Kidney (tissue), 14 donors: ENCODE measurements around the gene SIK3. TPM values are rescaled to one million over a fixed set of nuclear protein-coding genes. Genes with fewer than 3 reads are reported as not detected.
A peak's percentile ranks its signal among the peaks of the same experiment; 100 is the strongest.

Source experiments
- DNase-seq, 5 donors: peaks; one replicate each; pipeline ENCODE4 v3.0.0-alpha.2; 2013 to 2020
- FAIRE-seq: peaks from 2 replicates; lab custom pipeline; 2012; peaks lifted over from hg19 to GRCh38; lab: Jason Lieb, UNC
- H3K27ac ChIP-seq, 2 donors: one replicate each; pipeline ENCODE4 v1.7.0; 2013; ENCODE audit warnings: low read depth in 2 of 2, low read length in 2 of 2, inconsistent platforms in 1 of 2
- H3K27me3 ChIP-seq: one replicate; pipeline ENCODE4 v1.7.1; 2013; ENCODE audit warnings: low read length, inconsistent platforms; ENCODE audit not compliant: control insufficient read depth, insufficient read depth
- H3K36me3 ChIP-seq, 3 donors: one replicate each; pipeline versions ENCODE4 v1.7.0 to v1.7.1; 2013; ENCODE audit warnings: low read length in 3 of 3, control low read depth in 1 of 3, inconsistent platforms in 1 of 3; ENCODE audit not compliant: insufficient read depth in 3 of 3, control insufficient read depth in 2 of 3
- H3K4me1 ChIP-seq, 3 donors: one replicate each; pipeline versions ENCODE4 v1.7.0 to v1.7.1; 2013; ENCODE audit warnings: low read length in 3 of 3, inconsistent platforms in 1 of 3, low read depth in 1 of 3; ENCODE audit not compliant: control insufficient read depth in 2 of 3, insufficient read depth in 2 of 3
- H3K4me3 ChIP-seq, 3 donors: one replicate each; pipeline versions ENCODE4 v1.7.0 to v1.8.1; 2013; ENCODE audit warnings: low read length in 3 of 3, control low read depth in 1 of 3, inconsistent platforms in 1 of 3
- H3K9ac ChIP-seq, 3 donors: one replicate each; pipeline versions ENCODE4 v1.7.0 to v1.7.1; 2013; ENCODE audit warnings: low read length in 3 of 3, control low read depth in 1 of 3, inconsistent platforms in 1 of 3
- H3K9me3 ChIP-seq, 3 donors: one replicate each; pipeline versions ENCODE4 v1.7.0 to v1.7.1; 2013; ENCODE audit warnings: low read length in 3 of 3, control low read depth in 1 of 3, inconsistent platforms in 1 of 3; ENCODE audit not compliant: control insufficient read depth in 2 of 3, insufficient read depth in 1 of 3
- intact Hi-C: fragments of 100-400 bp; cut with DNase I; formaldehyde crosslinking; loops from one replicate; pipeline ENCODE4 v1.11.1; 2022
- polyA plus RNA-seq: library from polyadenylated mRNA; stranded (reverse); fragments of 350-450 nt; fragmentation: Illumina TruSeq; extraction: RNeasy Lipid Tissue Mini Kit (QIAGEN cat#74804); gene quantifications from one replicate; pipeline ENCODE4 v1.2.3, GENCODE V29; 2014; ENCODE audit warnings: low read depth, low replicate concordance; ENCODE audit not compliant: insufficient read depth
- total RNA-seq: library from RNA; stranded (reverse); fragmentation: NEBNext Ultra II Directional; extraction: Animal tissue kit (Norgen Biotek cat#: 25700); gene quantifications from one replicate; pipeline ENCODE4 v1.2.1, GENCODE V29; 2021
- TF ChIP-seq, protein P1 (sequence below): IDR thresholded peaks from 3 replicates; pipeline ENCODE4 v1.5.1; 2012; ENCODE audit warnings: mild to moderate bottlenecking, moderate library complexity, borderline replicate concordance; ENCODE audit not compliant: insufficient read depth; ENCODE audit errors: extremely low read depth
- donor health status: control.
- donor health status: control.
- donor health status: control.
- donor health status: control.
- donor health status: control.
- donor health status: DM: yes; HTN: yes; CAD: no.
- donor health status: Normal renal cell carcinoma (clear cell type).

The SIK3 gene
- total and polyA plus RNA-seq, 2 donors from 2014 or later, result 12.3 to 50.7 TPM

DNA sequence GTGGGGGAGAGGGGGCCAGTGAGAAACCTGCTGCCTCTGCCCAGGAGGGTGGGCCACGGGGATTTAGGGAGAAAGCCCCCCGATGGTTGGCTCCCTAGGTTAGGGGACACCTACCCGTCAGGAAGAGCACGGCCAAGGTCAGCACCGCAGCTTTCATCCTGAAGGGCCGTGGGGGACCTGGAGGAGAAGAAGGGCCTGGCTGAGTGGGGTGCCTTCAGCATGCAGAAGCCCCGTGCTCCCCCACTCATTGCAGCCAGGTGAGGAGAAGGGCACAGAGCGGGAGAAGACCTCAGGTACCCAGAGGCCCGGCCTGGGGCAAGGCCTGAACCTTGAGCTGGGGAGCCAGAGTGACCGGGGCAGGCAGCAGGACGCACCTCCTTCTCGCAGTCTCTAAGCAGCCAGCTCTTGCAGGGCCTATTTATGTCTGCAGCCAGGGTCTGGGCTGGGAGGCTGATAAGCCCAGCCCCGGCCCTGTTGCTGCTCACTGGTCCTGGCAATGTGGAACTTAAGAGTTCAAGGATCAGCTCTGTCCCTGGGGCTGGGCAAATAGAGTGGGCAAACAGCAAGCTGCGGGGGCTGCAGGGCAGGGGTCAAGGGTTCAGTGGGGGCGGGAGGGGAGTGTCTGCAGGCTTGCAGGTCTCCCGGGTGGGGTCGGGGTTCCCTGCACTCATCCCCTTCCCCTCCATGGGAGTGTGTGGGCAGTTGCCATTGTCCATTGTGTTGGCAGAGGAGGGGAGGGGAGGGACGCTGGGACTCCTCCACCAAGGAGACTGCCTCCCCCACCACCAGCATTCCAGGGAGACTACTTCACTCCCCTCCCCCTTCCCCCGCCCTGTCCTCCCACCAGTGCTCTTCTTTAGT, 260.8 kb downstream of the SIK3 start, which contains the start of gene APOA1:
Gene APOA1 (minus strand): TSS at position 392 of the 861 bp plus-strand sequence. CDS start 235 bp downstream, at position 157.
- no peak for FAIRE-seq
- H3K27ac ChIP-seq, result no peak within 1 kb of the TSS
- no peak within 1 kb of the TSS for H3K9ac ChIP-seq
- no peaks in the 10 kb centered on the region for H3K36me3 ChIP-seq
- peak in 4 of 5 donors; percentile 55 to 84 (median 68) for DNase-seq
- TF ChIP-seq, protein P1, sequence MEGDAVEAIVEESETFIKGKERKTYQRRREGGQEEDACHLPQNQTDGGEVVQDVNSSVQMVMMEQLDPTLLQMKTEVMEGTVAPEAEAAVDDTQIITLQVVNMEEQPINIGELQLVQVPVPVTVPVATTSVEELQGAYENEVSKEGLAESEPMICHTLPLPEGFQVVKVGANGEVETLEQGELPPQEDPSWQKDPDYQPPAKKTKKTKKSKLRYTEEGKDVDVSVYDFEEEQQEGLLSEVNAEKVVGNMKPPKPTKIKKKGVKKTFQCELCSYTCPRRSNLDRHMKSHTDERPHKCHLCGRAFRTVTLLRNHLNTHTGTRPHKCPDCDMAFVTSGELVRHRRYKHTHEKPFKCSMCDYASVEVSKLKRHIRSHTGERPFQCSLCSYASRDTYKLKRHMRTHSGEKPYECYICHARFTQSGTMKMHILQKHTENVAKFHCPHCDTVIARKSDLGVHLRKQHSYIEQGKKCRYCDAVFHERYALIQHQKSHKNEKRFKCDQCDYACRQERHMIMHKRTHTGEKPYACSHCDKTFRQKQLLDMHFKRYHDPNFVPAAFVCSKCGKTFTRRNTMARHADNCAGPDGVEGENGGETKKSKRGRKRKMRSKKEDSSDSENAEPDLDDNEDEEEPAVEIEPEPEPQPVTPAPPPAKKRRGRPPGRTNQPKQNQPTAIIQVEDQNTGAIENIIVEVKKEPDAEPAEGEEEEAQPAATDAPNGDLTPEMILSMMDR, result no peak
- H3K4me1 ChIP-seq, result peaks cover 0 to 8% (median 6%) of the 10 kb centered on the region in 3 donors
- H3K4me3 ChIP-seq, result no peak within 1 kb of the TSS
- no peaks in the 10 kb centered on the region for H3K27me3 ChIP-seq
- no peaks in the 10 kb centered on the region for H3K9me3 ChIP-seq
- intact Hi-C loops, result no loop called here

DNA sequence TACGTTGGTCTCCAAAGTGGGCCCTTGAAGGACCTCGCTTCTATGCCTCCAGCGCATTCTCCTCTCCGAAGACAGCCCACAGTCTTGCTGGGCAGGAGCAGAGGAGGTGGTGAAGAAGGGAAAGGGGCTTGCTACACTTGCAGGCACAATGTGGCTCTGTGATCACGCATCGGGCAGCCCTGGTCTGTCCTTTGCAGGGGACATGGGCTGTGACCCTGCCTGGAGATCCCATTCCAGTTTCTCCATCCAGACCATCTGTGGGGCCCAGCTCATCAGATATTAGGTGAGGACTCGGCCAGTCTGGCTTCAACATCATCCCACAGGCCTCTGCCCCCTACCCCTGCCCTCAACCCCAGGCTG, 261.6 kb downstream of the SIK3 start:
- no peak for FAIRE-seq
- no peak overlapping the region for H3K4me3 ChIP-seq
- H3K9ac ChIP-seq, result no peak overlapping the region
- H3K36me3 ChIP-seq, result no peaks in the 10 kb centered on the region
- DNase-seq, result no peak
- H3K27me3 ChIP-seq, result no peaks in the 10 kb centered on the region
- intact Hi-C loops, result no loop called here
- H3K9me3 ChIP-seq, result no peaks in the 10 kb centered on the region
- no peak overlapping the region for H3K27ac ChIP-seq
- TF ChIP-seq, protein P1, result no peak
- peaks cover 0 to 8% (median 6%) of the 10 kb centered on the region in 3 donors for H3K4me1 ChIP-seq

DNA sequence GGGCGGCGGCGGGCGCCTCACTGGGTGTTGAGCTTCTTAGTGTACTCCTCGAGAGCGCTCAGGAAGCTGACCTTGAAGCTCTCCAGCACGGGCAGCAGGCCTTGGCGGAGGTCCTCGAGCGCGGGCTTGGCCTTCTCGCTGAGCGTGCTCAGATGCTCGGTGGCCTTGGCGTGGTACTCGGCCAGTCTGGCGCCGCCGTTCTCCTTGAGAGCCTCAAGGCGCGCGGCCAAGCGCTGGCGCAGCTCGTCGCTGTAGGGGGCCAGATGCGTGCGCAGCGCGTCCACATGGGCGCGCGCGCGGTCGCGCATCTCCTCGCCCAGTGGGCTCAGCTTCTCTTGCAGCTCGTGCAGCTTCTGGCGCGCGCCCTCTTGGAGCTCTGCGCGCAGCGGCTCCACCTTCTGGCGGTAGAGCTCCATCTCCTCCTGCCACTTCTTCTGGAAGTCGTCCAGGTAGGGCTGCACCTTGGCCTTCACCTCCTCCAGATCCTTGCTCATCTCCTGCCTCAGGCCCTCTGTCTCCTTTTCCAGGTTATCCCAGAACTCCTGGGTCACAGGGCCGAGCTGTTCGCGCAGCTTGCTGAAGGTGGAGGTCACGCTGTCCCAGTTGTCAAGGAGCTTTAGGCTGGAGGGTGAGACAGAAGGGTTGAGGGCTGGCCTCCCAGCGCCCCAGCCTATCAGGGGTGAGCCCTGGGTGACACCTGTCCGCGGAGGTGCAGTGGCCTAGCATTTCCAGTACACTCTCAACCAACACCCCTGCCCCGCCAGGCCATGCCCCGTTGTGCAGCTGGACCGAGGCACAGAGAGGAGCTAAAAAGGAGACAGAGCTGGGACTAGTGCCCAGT, 262.2 kb downstream of the SIK3 start:
- Histone ChIP-seq H3K9me3 (no peaks in the 10 kb centered on the region), H3K36me3 (no peaks in the 10 kb centered on the region), H3K9ac (peak overlapping the region in 1 of 3 donors; percentile 46), H3K27ac (peak overlapping the region; percentile 36 to 49), H3K4me3 (peak overlapping the region; percentile 26 to 50 (median 32)), H3K4me1 (peaks cover 0 to 8% (median 6%) of the 10 kb centered on the region in 3 donors), H3K27me3 (no peaks in the 10 kb centered on the region)
- intact Hi-C loops, result no loop called here
- TF ChIP-seq, protein P1, result peak; percentile 67
- DNase-seq (peak; percentile 93 to 97 (median 95)), FAIRE-seq (no peak)
